Lung (tissue), 12 donors: ENCODE data around the gene ELL3. TPM values are rescaled to one million over a fixed set of nuclear protein-coding genes. Genes with fewer than 3 reads are reported as not detected.
A peak's percentile ranks its signal among the peaks of the same experiment; 100 is the strongest.

Experiments
- ATAC-seq: fragments of 200-7000 bp; cut with Tn5 transposase; one replicate; pipeline ENCODE4 v1.9.1; 2020; ENCODE audit warnings: moderate number of reproducible peaks; ENCODE audit not compliant: insufficient read depth, low FRiP score
- DNase-seq, 3 donors: peaks; one replicate each; pipeline ENCODE4 v3.0.0-alpha.2; 2013 to 2017
- H3K27ac ChIP-seq, 2 donors: one replicate each; pipeline ENCODE4 v1.5.1; 2013; ENCODE audit warnings: mild to moderate bottlenecking in 2 of 2, moderate library complexity in 2 of 2, control low read depth in 1 of 2, inconsistent platforms in 1 of 2, low read depth in 1 of 2, low read length in 1 of 2
- H3K27me3 ChIP-seq, 3 donors: one replicate each; pipeline ENCODE4 v1.5.1; 2013; ENCODE audit warnings: low read length in 2 of 3; ENCODE audit not compliant: control insufficient read depth in 3 of 3, insufficient read depth in 3 of 3
- H3K36me3 ChIP-seq, 4 donors: one replicate each; pipeline ENCODE4 v1.5.1; 2013; ENCODE audit warnings: low read length in 4 of 4, mild to moderate bottlenecking in 1 of 4, moderate library complexity in 1 of 4; ENCODE audit not compliant: control insufficient read depth in 4 of 4, insufficient read depth in 4 of 4
- H3K4me1 ChIP-seq, 5 donors: one replicate each; pipeline ENCODE4 v1.5.1; 2013; ENCODE audit warnings: low read length in 5 of 5, mild to moderate bottlenecking in 2 of 5, moderate library complexity in 1 of 5; ENCODE audit not compliant: control insufficient read depth in 5 of 5, insufficient read depth in 5 of 5
- H3K4me3 ChIP-seq: one replicate; pipeline ENCODE4 v1.5.1; 2013; ENCODE audit warnings: mild to moderate bottlenecking, control low read depth, moderate library complexity
- H3K9ac ChIP-seq, 2 donors: one replicate each; pipeline ENCODE4 v1.5.1; 2013; ENCODE audit warnings: low read length in 2 of 2, control low read depth in 1 of 2; ENCODE audit not compliant: insufficient read depth in 1 of 2
- H3K9me3 ChIP-seq, 4 donors: one replicate each; pipeline ENCODE4 v1.5.1; 2013; ENCODE audit warnings: low read length in 3 of 4, mild to moderate bottlenecking in 1 of 4, moderate library complexity in 1 of 4; ENCODE audit not compliant: control insufficient read depth in 4 of 4, insufficient read depth in 3 of 4
- CTCF ChIP-seq: IDR thresholded peaks from 2 replicates; pipeline ENCODE4 v1.5.1; 2012; ENCODE audit warnings: mild to moderate bottlenecking; ENCODE audit errors: control extremely low read depth, extremely low read depth
- WGBS, 2 donors: extraction: QIAGEN DNeasy Blood & Tissue Kit; methylation state at CpG; one replicate each; pipeline ENCODE4 v1.1.7; 2013; 5-methylcytosine and 5-hydroxymethylcytosine counted together
- polyA plus RNA-seq, 2 donors: library from polyadenylated mRNA; stranded (reverse); fragments of 200-250 nt; gene quantifications; one replicate each; pipeline ENCODE4 v1.2.1, GENCODE V29; 2013
- total RNA-seq, 2 donors: library from RNA; depleted of rRNA in 1 of 2; stranded (reverse); fragments of >200 nt in 1 of 2; gene quantifications; one replicate each; pipeline ENCODE4 v1.2.1, GENCODE V29; 2014 to 2021
- donor health status: control.
- donor health status: control.
- donor health status: Bipolar disorder and iron deficiency.
- donor health status: healthy.
- donor health status: DM: yes; HTN: yes; CAD: no.

The ELL3 gene
- total and polyA plus RNA-seq, 4 donors: 3.6 to 15.5 (median 4.5) TPM

GRCh38 chr15:43792761-43793476, 16.2 kb upstream of the ELL3 start:
- peak; percentile 12 for ATAC-seq
- peak in 2 of 3 donors; percentile 19 to 38 for DNase-seq
- Histone ChIP-seq H3K9ac (peak overlapping the region; percentile 96 to 99), H3K9me3 (no peaks in the 10 kb centered on the region), H3K4me3 (peak overlapping the region; percentile 89), H3K36me3 (peaks cover 0 to 32% (median 24%) of the 10 kb centered on the region in 4 donors), H3K27ac (peak overlapping the region; percentile 95 to 96), H3K27me3 (no peaks in the 10 kb centered on the region), H3K4me1 (peaks cover 3 to 21% (median 16%) of the 10 kb centered on the region in 5 donors)
- 2 to 4% methylated on average over 32 to 33 of the region's 33 CpGs for WGBS, 2 donors
- TF ChIP-seq CTCF: no peak

GRCh38 chr15:43791993-43792760, 15.4 kb upstream of the ELL3 start, which contains the start of gene SERF2:
TSS of gene SERF2 (plus strand) at chr15:43792320. CDS start at chr15:43792377, 57 bp downstream.
- DNase-seq (peak; percentile 100), ATAC-seq (peak; percentile 96)
- Histone ChIP-seq H3K27ac (peak within 1 kb of the TSS; percentile 95 to 96), H3K9me3 (no peaks in the 10 kb centered on the region), H3K36me3 (peaks cover 0 to 28% (median 23%) of the 10 kb centered on the region in 4 donors), H3K4me1 (peaks cover 3 to 21% (median 16%) of the 10 kb centered on the region in 5 donors), H3K27me3 (no peaks in the 10 kb centered on the region), H3K9ac (peak within 1 kb of the TSS; percentile 98 to 99), H3K4me3 (peak within 1 kb of the TSS; percentile 89)
- no peak for TF ChIP-seq CTCF
- 0% methylated on average over 63 to 66 of the region's 66 CpGs for WGBS, 2 donors

GRCh38 chr15:43789409-43789808, 12.6 kb upstream of the ELL3 start:
- ATAC-seq (no peak), DNase-seq (no peak)
- H3K9me3 ChIP-seq: no peaks in the 10 kb centered on the region
- no peak overlapping the region for H3K4me3 ChIP-seq
- no peaks in the 10 kb centered on the region for H3K27me3 ChIP-seq
- H3K27ac ChIP-seq: no peak overlapping the region
- no peak overlapping the region for H3K9ac ChIP-seq
- H3K4me1 ChIP-seq: peaks cover 3 to 16% (median 8%) of the 10 kb centered on the region in 5 donors
- H3K36me3 ChIP-seq: peaks cover 0 to 10% (median 8%) of the 10 kb centered on the region in 4 donors
- TF ChIP-seq CTCF: no peak
- WGBS, 2 donors: 95 to 99% methylated on average over 3 of the region's 3 CpGs
